RCC 7860 (cell line): ENCODE data around the gene CCDC57.

ENCODE experiments used
- DNase-seq: peaks from one replicate; pipeline ENCODE4 v3.0.0-alpha.2; 2015; ENCODE audit warnings: low spot score
- FAIRE-seq: peaks from 2 replicates; lab custom pipeline; 2012; peaks lifted over from hg19 to GRCh38; lab: Jason Lieb, UNC

The CCDC57 gene

DNA sequence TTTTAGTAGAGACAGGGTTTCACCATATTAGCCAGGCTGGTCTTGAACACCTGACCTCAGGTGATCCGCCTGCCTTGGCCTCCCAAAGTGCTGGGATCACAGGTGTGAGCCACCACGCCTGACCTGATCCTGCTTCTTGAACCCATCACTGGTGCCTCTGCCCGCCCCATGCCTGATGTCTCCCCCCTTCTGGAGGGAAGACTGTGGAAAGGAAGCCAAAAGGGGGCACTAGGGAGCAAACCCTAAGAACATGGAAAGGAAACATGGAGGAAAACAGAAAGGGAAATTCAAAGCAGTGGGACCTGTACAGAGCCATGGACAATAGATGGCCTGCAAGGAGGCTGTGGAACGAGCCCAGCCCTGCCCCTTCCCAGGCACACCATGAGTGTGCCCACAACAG is 83.5 kb downstream of the CCDC57 start:
- no peak for DNase-seq
- FAIRE-seq, result no peak

DNA sequence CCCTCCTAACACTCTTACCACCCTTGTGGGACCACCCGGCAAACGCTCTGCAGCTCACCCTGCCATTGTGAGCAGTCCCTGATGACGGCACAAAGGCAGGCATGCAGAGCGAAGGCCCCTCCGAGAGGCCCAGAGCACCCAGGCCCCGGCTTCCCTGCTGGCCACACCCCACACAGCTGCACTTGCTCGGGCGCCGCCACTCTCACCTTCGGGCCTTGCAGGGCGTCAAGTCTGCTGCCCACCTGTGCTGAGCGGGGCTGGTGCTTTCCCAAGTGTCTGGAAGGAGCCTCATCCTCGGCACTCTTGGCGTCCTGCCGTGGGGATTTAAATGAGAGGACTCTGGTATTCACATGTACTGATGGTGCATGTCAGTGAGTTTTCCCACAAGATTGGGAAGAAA is 84.4 kb downstream of the CCDC57 start:
- no peak for FAIRE-seq

DNA sequence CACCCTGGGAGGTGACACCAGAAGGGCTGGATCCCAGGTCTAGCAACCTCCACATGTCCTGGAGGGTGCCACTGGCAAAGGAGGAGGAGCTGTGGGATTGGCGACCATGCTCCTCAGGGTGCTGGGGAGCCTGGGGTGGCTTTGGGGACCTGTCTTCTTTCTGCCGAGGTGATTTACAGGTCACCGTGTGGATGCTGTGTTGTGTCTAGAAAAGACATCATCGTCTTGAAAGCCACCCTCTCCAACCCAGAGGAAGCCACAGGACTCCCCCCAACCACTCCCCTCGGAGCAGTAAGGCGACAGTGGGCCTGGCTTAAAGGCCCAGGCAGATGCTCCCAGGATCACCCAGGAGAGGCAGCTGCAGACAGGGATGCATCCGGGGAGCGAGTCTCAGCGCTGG is 84.9 kb downstream of the CCDC57 start:
- FAIRE-seq, result no peak

More for the DNA sequence above, 84.4 kb downstream of the CCDC57 start:
- no peak for DNase-seq

DNA sequence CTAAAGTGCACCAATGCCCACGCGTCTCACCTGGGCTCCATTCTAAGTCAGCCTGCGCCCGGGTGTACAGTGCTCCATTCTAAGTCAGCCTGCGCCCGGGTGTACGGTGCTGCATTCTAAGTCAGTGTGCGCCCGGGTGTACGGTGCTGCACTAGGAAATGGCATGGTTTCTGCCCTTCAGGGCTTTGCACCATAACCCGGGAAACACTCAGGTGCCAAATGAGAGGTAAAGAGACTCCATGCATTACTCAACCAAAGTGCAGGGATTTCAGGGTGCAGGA is 85.4 kb downstream of the CCDC57 start:
- FAIRE-seq (no peak), DNase-seq (no peak)

More for the DNA sequence above, 84.9 kb downstream of the CCDC57 start:
- no peak for DNase-seq

DNA sequence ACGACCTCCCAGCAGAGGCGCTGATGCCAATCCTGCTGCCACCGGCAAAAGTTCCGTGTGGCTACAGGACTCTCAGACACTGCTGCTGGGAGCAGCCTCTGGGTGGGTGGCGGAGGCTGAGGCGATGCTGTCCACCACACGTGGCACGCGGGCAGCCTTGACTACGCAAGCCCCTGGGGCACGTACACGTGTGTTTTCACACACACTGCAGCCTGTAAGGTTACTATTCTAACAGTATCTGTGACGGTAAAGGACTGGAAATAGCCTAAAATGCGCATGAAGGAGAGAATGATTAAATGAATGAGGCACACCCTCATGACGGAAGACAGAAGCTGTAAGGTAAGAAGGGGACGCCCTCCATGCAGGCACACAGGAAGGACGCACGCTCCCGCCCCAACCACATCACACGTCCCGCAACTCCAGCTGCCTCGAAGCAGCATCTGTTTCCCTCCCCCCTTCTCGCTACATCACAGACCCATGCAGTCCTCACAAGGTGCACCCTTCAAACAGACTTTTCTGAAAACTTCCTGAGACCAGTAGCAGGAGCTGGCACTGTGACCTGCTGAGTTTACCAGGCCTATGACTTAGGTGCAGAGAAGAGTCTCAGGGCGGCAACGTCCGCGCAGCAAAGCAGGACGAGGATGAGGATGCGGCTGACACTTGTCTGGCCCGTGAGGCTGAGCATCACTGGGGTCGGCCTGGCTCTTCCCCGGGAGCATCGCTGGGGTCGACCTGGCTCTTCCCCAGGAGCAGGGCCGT is 85.9 kb downstream of the CCDC57 start:
- FAIRE-seq (no peak), DNase-seq (no peak)

DNA sequence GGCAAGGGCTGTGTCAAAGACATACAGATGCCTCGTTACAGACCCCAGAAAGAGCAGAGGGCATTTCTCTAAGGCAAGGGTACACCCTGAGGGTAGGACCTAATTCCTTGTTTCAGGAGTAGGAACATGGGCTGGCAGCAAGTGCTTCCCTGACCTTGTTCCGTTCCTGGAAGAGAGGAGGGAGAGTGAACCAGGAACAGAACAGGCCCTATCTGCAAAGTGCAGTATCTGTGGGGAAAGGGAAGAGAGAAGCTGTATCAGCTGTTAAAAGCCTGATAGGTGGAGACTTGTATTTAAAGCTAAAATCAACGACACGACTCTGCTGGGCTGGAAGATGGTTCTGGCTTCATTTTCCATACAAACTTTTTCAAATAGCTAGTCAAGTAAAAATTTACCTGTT is 88.5 kb downstream of the CCDC57 start:
- DNase-seq (no peak), FAIRE-seq (no peak)

DNA sequence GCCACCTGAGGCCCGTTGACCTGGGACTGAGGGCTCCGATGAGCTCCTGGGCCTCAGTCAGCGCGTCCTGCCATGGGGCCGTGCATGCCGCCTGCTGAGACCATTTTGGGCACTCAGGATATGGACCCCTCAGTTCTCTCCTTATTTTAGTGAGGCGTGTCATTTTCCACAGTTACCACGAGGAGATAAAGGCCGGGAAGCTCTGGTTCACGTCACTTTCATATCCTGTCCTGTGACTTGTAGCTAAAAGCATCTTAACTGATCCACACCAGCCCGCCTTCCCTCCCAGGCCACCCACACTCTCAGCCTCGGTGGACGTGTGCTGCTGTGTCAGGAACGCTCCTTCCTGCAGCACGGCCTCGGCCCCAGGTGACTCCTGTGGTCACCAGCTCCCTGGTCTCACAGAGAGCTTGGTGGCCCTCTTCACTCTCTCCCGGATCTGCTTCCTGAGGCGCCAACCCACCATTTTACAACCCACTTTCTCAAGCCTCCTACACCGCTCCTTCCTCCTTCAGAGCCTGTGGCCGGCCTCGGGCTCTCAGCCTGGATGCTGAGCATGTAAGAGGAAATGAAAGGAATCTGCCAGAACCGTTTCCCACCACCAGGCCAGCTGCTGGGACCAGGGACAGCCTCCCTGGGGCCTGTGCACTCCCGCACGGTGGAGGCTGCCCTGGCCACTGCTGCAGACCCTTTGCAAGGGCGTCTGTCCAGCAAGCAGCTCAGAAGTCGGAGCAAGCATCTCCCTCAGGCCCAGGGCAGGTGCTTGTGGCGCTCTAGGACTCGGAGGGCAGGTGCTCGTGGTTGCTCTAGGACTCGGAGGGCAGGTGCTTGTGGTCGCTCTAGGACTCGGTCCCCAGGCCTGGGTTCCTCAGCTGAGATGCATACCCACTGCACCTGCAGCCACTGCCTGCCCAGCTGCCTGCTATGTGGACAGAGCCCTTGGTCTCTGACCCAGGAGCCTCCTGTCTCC is 90.7 kb downstream of the CCDC57 start:
- no peak for FAIRE-seq
- no peak for DNase-seq

DNA sequence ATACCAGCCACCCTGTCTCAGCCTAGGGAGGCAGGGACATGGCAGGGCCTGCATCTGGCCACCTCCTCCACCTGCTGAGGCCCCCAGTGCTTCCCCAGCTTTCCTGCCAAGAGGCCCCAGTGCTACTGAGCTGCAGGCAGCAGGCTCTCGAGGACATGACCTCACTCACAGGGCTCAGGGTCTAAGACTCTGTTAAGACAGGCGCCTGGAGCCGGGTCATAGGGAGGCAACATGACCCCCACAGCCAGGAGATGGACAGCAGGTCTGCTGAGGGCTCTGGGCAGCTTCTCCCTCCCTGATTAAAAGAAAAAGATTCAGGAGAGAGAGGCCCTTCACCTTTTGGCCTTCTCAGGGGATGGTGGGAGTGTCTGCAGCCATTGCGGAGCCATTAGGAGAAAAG is 91.4 kb downstream of the CCDC57 start:
- DNase-seq, result no peak
- FAIRE-seq, result no peak

DNA sequence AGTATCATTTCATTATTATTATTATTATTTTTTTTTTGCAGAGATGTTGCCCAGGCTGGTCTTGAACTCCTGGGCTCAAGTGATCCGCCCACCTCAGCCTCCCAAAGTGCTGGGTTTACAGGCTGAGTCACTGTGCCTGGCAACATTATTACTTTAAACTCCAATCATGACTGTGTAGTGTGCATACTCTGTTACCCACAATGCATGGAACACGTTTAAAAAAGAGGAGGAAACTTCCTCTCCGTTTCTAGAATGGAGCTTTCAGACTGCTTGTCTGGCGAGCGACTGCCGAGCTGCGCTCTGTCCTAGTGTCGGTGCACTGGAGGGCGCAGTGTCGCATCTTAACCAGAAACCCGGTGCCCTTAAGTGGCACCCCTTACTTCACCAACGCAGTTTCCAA is 92.5 kb downstream of the CCDC57 start:
- DNase-seq (no peak), FAIRE-seq (no peak)

DNA sequence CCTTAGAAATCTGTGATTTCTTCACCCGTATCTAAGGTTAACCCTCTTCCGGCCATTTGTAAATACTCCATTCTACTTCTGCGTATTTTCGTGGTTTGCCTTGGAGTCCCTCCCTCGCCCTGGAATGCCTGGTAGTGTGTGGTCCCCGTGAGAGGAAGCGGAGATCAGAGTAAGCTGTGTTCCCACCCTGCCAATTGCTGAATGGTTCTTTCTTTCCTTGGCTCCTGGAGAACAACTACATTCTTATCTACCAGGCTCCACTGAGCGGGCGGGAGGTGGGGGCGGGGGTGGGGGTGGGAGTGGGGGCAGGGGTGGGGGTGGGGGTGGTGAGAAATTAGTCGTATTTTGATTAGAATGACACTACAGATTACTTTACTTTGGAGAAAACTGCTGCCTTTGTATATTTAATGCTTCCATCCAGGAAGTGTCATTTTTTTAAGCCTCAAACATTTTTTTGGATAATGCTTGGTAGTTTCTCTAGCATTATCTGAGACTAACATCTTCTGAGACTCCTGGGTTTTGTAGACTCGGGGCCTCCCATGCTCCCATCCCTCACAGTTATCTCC is 93.7 kb downstream of the CCDC57 start:
- no peak for DNase-seq
- FAIRE-seq, result no peak

DNA sequence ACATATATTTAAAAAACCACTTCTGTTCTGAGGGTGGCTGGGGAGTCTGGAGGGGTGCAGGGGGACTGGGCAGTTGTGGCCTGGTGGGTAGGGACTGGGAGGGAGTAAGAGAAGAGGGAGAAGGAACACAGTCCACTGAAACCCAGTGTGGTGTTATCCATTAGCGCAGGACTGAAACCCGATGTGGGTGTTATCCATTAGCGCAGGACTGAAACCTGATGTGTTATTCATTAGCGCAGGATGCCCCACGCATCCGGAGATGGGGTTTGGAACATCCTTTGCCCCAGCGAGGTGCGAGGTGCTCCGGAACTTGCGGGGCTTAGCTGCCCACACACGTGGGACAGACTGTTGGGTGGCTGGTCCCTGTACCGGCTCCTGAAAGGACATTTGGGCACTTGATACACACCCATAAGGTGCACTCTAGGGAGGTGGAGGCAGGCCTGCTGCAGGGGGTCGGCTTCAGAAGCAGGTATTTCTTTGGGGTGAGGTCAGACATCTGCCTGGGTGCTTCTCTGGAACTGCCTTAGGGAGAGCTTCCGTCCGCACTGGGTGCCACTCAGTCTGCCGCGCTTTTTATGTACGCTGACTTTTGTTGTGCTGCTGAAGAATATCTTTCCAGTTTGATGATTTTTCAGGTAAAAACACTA is 94.4 kb downstream of the CCDC57 start:
- FAIRE-seq (no peak), DNase-seq (no peak)

DNA sequence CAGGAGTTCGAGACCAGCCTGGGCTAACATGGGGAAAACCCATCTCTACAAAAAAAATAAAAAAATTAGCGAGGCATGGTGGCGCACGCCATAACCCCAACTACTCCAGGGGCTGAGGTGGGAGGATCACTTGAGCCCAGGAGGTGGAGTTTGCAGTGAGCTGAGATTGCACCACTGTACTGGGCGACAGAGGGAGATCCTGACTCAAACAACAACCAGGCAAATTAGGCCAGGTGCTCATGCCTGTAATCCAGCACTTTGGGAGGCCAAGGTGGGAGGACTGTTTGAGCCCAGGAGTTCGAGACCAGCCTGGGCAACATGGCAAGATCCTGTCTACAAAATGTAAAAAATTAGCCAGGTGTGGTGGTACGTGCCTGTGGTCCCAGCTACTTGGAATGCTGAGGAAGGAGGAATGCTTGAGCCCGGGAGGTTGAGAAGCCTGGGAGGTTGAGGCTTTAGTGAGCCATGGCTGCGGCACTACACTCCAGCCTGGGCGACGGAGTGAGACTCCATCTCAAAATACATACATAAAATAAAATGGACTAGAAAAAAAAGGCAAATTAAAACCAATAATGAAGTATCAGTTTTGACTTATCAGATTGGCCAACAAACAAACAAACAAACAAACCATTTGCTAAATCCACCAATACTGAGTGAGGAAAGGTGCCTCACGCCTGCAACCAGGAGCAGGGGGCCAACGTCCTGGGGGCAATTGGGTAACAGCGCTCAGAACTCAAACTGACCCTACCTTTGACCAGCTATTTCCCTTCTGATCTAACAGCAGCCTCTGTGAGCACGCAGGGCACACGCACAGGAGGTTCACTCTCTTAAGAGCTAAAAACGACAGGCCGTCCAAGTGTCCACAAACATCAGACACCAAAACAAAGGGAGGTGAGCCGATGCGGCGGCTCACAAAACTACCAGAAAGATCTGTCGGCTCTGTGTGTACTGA is 95.2 kb downstream of the CCDC57 start:
- FAIRE-seq, result no peak
- no peak for DNase-seq

DNA sequence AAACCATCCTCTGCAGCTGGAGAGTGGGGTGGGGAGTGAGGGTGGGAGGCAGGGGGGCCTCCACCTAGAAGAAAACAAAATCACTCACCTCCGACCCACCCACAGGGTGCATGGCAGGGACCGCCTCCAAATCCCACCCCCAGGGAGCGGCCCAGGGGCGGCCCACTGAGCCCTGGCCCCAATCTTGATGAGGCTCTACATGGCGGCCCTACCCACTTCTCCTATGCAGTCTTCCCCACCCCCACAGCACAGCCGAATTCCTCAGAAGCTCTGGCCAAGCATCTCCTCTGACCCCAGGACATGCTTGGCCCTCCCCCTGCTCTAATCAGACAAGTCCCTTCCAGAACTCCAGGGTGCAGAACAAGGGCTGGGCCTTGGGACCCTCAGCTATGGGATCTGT is 96.4 kb downstream of the CCDC57 start:
- FAIRE-seq (no peak), DNase-seq (no peak)

DNA sequence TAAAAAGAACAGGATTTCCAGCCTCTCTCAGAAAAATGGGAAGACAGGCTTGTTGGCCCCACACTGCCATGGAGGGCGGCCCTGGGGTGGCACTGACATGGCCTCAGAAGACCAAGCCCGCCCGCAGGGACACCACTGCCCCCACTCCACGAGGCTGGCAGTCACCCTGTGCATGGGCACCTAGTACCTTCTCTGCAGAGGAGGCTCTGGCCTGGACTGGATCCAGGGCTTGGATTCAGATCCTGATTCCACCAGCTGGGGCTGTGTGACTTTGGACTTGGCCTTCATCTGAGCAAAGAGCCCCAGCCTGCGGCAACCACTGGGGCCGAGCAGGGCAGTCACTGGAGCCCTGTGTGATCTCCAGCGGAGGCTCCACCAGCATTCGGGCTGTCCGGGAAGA is 97.8 kb downstream of the CCDC57 start:
- no peak for DNase-seq
- FAIRE-seq, result no peak

DNA sequence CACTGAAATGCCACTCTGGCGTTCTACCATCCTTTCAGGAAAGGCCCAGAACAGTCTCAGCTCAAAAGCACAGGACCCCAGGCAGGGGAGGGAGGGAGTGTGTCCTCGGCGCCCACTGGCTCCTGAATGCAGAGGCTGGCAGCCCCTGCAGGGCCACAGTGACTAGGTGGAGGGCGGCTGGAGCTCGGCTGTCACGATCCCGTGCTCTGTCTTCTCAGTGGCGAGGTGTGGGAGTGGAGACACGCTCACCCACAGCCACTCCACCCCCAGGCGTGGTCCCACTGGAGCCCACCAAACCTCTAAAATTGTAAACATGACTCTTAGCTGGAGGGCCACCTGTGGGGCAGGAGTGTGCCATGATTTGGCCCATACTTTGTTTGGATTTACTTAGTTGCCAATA is 98.2 kb downstream of the CCDC57 start:
- FAIRE-seq (no peak), DNase-seq (no peak)

DNA sequence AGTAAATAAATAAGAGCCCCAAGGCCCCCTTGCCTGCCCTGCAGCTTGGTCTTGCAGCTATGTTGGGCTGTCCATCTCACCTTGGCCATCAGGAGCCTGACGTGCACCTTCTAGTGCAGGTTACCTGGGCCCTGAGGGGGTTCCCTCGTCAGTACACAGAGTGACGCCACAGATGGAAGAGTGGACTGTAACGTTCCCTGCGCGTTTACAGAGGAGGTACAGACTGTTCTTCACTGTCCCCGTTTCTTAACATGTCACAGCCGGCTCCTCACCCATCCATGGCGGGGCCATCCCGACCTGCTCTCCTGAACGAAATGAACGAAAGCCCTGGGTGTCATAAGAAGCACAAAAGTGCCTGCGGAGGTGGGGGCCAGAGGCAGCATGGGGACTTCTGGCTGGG is 98.7 kb downstream of the CCDC57 start:
- no peak for DNase-seq
- FAIRE-seq, result no peak

DNA sequence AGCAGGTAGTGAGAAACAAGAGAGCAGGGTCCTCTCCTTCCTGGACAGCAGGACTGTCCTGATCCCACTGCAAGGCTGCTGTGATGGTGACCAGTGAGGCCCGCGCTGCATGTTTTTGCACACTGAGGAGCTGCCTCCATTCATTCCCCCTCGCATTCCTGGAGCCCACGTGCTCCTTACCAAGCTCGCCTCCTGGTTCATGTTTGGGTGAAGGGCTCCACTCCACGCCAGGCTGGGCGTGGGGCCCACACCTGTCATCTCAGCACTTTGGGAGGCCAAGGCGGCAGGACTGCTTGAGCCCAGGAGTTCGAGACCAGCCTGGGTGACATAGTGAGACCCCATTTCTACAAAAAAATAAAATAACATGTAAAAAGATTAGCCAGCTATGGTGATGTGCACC is 99.2 kb downstream of the CCDC57 start:
- no peak for FAIRE-seq

DNA sequence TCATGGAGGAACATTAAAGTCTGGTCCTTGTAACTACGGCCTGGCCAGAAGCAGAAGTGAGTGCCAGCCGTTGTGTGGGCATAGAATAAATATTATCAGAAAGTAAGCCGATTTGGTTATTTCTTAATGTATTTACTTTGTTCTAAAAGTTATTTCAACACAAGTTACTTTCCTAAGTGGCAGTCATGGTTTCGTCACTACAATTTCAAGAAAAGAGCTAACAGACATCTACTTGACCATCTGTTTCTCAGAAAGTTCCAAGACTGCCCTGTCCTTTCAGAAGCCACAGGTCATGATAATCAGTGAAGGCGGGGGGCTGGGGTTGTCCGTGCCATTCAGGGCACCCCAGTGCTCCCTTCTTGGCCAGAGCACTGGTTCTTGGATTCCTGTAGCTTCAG is 99.7 kb downstream of the CCDC57 start:
- DNase-seq (no peak), FAIRE-seq (no peak)

More for the DNA sequence above, 99.2 kb downstream of the CCDC57 start:
- DNase-seq, result no peak

DNA sequence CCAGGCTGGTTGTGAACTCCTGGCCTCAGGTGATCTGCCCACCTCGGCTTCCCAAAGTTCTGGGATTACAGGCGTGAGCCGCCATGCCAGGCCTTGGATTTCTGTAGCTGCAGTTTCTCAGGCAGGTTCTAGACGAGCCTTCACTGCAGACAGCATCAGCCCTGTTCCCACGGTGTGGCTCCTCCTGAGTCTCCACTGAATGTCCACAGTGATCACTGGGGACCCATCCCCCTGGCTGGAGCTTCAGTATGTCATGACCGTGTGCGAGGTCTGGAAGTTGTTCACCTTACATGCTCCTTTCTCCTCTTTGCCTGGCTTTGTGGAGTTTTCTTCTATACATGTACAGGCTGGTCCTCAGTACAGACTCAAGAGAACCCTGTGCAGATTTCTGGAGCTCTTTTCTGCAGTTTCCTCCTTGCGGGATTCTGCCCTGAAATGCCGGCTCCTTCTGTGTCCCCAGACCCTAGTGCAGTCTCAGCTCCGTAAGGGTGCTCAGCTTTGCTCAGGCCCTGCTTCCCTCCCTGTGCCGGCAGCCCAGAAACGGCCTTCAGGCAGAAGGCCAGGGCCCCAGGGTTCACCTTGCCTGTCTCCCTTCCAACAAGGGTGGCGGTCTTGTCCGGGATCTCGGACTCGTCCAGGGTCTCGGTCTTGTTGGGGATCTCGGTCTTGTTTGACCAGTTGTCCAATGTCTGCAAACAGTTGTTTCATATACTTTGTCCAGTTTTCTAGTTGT is 100.3 kb downstream of the CCDC57 start:
- no peak for FAIRE-seq

DNA sequence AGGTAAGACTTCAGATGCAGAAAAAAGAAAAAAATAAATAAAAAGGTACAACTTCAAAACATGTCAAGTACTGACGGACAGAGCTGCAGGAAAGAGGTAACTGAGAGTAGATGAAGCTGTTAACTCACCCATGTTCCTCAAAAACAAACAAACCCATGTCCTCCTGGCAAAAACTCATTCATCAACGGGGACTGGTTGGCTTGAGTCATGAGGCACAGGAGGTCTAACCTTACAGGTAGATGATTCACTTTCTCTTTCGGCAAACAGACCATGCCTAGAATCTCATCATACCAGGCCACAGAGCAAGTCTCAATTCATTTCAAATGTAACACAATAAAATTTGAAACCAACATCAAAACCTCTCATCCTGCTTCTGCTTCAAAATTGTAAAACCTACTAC is 102.3 kb downstream of the CCDC57 start:
- DNase-seq (peak; percentile 40), FAIRE-seq (peak; percentile 59)

More for the DNA sequence above, 100.3 kb downstream of the CCDC57 start:
- no peak for DNase-seq
